ENCODE results near the gene CBX6.

DNA sequence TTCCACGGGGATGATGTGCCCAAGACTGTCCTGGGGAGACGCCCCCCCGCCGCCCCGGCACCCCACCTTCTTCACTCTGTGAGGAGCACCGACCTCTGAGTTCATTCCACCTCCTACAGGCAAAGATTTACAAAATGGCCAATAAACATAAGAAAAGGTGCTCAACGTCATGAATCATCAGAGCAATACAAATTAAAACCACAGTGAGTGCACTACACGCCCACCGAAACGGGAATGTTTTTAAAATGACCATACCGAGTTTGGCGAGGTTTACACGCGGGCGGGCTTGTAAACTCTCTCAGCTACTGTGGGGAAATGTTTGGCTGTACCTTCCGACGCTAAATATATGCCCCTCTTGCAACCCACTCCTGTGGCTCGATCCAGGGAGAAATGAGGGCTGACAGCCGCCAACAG lies 36.1 kb downstream of the CBX6 start:
- no peak for TF ChIP-seq SNAI2 (CRISPR knock-in tag; IDR thresholded peaks at IDR 0.05)
- no peak for TF ChIP-seq TSHZ2 (CRISPR knock-in tag; IDR thresholded peaks at IDR 0.05)
- no peak for TF ChIP-seq ARNTL (CRISPR knock-in tag; IDR thresholded peaks at IDR 0.05; ENCODE audit: borderline replicate concordance, low read depth)
- no peak for TF ChIP-seq CREB5 (CRISPR knock-in tag; IDR thresholded peaks at IDR 0.05; ENCODE audit: low read depth)
- TF ChIP-seq ZFP30 (CRISPR knock-in tag; IDR thresholded peaks at IDR 0.05): no peak
- TF ChIP-seq GLIS3 (CRISPR knock-in tag; IDR thresholded peaks at IDR 0.05): no peak
- TF ChIP-seq TCF4 (CRISPR knock-in tag; IDR thresholded peaks at IDR 0.05; ENCODE audit: borderline replicate concordance): no peak
- TF ChIP-seq ZFP3 (CRISPR knock-in tag; IDR thresholded peaks at IDR 0.05): no peak
- TF ChIP-seq, protein P1, sequence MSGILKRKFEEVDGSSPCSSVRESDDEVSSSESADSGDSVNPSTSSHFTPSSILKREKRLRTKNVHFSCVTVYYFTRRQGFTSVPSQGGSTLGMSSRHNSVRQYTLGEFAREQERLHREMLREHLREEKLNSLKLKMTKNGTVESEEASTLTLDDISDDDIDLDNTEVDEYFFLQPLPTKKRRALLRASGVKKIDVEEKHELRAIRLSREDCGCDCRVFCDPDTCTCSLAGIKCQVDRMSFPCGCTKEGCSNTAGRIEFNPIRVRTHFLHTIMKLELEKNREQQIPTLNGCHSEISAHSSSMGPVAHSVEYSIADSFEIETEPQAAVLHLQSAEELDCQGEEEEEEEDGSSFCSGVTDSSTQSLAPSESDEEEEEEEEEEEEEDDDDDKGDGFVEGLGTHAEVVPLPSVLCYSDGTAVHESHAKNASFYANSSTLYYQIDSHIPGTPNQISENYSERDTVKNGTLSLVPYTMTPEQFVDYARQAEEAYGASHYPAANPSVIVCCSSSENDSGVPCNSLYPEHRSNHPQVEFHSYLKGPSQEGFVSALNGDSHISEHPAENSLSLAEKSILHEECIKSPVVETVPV (CRISPR knock-in tag; IDR thresholded peaks at IDR 0.05): no peak
